ENCODE data around the gene RNF175.

GRCh38 chr4:153804722-153805121 lies 44.9 kb upstream of the RNF175 start:
- TF ChIP-seq CTCF (IDR thresholded peaks at IDR 0.05), result no peak
- no peak for TF ChIP-seq POLR2A (IDR thresholded peaks at IDR 0.05)
